Stimulated activated CD4-positive, alpha-beta T cell treated with anti-CD3 and anti-CD28 coated beads, Interleukin-15, amount 100 ng/mL, for 1 hour (primary cell): ENCODE data around the gene CDH24.

ENCODE experiments used
- DNase-seq, 2 donors: peaks; one replicate each; pipeline ENCODE4 v3.0.0-alpha.2; 2020; ENCODE audit warnings: low read depth in 1 of 2, low spot score in 1 of 2

Gene CDH24

GRCh38 chr14:23063601-23064000, 6.3 kb upstream of the CDH24 start:
- DNase-seq, result no peak

- DNase-seq, result no peak
These were observed 4.7 kb upstream of the CDH24 start for GRCh38 chr14:23062002-23062401.

- DNase-seq, result no peak
These were observed 3.4 kb upstream of the CDH24 start for GRCh38 chr14:23060536-23061260.

GRCh38 chr14:23058654-23059504, 1.6 kb upstream of the CDH24 start:
- DNase-seq, result no peak

- DNase-seq, result peak; percentile 77 to 79
These were observed 685 bp upstream of the CDH24 start for GRCh38 chr14:23057757-23058653.

- DNase-seq, result peak; percentile 42 to 47
These were observed 970 bp downstream of the CDH24 start for GRCh38 chr14:23056145-23056955.

GRCh38 chr14:23055621-23056144, 1.6 kb downstream of the CDH24 start:
- no peak for DNase-seq

- no peak for DNase-seq
These were observed 2.2 kb downstream of the CDH24 start for GRCh38 chr14:23055147-23055550.

- DNase-seq, result no peak
These were observed 3.1 kb downstream of the CDH24 start for GRCh38 chr14:23054000-23054811.

GRCh38 chr14:23053426-23053825, 3.9 kb downstream of the CDH24 start:
- DNase-seq, result no peak

GRCh38 chr14:23052671-23053070, 4.6 kb downstream of the CDH24 start:
- DNase-seq, result no peak

- no peak for DNase-seq
These were observed 5.1 kb downstream of the CDH24 start for GRCh38 chr14:23052182-23052623.

GRCh38 chr14:23051141-23052057, 5.9 kb downstream of the CDH24 start:
- DNase-seq, result no peak

GRCh38 chr14:23049011-23049410, 8.3 kb downstream of the CDH24 start:
- DNase-seq, result no peak

GRCh38 chr14:23047751-23048693, 9.3 kb downstream of the CDH24 start:
- DNase-seq, result no peak

GRCh38 chr14:23047034-23047634, 10.2 kb downstream of the CDH24 start:
- no peak for DNase-seq
